ENCODE data around the gene ROCK2. TPM values are rescaled to one million over a fixed set of nuclear protein-coding genes. Genes with fewer than 3 reads are reported as not detected.
A peak's percentile ranks its signal among the peaks of the same experiment; 100 is the strongest.
"Not testable (repeated sequence)": the region's sequence is repeated elsewhere in the genome, so short reads cannot be mapped to it uniquely, and the experiment has no call there.

The ROCK2 gene
- total RNA-seq, 1 experiment from 2014 or later = 64.4 TPM

GRCh38 chr2:11256166-11256565 is 88.3 kb downstream of the ROCK2 start:
- H3K36me3 Mint-ChIP-seq (ENCODE audit: insufficient read depth, unreplicated experiment) = no peaks in the 10 kb centered on the region
- no peak overlapping the region for H3K4me3 ChIP-seq (ENCODE audit: low read depth, low read length)
- H3K27ac Mint-ChIP-seq (ENCODE audit: unreplicated experiment) = no peak overlapping the region
- no peak for DNase-seq
- no peak overlapping the region for H3K4me3 Mint-ChIP-seq (ENCODE audit: unreplicated experiment)
- H3K4me1 Mint-ChIP-seq (ENCODE audit: low read depth, unreplicated experiment) = no peaks in the 10 kb centered on the region
- intact Hi-C loops (cut with micrococcal nuclease; ENCODE audit: unreplicated experiment) = no loop called here
- H3K9me3 Mint-ChIP-seq (ENCODE audit: unreplicated experiment) = no peaks in the 10 kb centered on the region
- BruUV-seq (replicated peaks) = no TSS peak
- H3K36me3 ChIP-seq (ENCODE audit: control insufficient read depth, insufficient read depth, low read length) = no peaks in the 10 kb centered on the region
- ChIA-PET POLR2A (no interaction called here), CTCF (no interaction called here)
- H3K9me3 ChIP-seq = no peaks in the 10 kb centered on the region
- H3K27me3 ChIP-seq (replicated peaks; ENCODE audit: control insufficient read depth, insufficient read depth, low read length) = no peaks in the 10 kb centered on the region
- no peak for TF ChIP-seq CTCF (IDR thresholded peaks at IDR 0.05; ENCODE audit: insufficient read depth in 1 of 2, low read depth in 1 of 2, low read length in 1 of 2, severe bottlenecking in 1 of 2, unreplicated experiment in 1 of 2)
- H3K4me1 ChIP-seq = peaks cover 6% of the 10 kb centered on the region; the same call in 1 of the 2 replicates
- H3K27me3 Mint-ChIP-seq (ENCODE audit: insufficient read depth, unreplicated experiment) = no peaks in the 10 kb centered on the region

DNA sequence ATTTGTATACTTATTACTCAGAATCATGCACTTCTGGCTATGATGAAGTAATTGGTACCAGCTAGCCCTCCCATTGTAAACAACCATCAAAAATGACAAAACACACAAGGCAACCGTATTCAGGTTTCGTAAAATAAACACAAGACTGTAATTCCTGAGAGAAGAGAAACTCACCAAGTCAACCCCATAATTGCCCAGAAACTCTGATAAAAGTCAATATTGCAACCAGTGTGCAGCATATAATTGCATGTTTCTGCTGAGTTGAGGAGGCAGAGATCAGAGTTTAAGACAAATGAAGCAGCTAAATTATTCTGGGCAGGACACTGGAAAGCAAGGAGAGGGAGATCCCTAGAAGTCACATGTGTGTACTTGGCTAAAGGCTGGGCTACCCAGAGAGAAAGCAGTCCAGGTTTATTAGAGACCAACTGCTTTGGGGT is 90.3 kb downstream of the ROCK2 start:
- Mint-ChIP-seq H3K4me1 (ENCODE audit: low read depth, unreplicated experiment) (no peaks in the 10 kb centered on the region), H3K27ac (ENCODE audit: unreplicated experiment) (peak overlapping the region; percentile 9), H3K27me3 (ENCODE audit: insufficient read depth, unreplicated experiment) (no peaks in the 10 kb centered on the region), H3K9me3 (ENCODE audit: unreplicated experiment) (no peaks in the 10 kb centered on the region), H3K4me3 (ENCODE audit: unreplicated experiment) (no peak overlapping the region), H3K36me3 (ENCODE audit: insufficient read depth, unreplicated experiment) (no peaks in the 10 kb centered on the region)
- no peaks in the 10 kb centered on the region for H3K9me3 ChIP-seq
- BruUV-seq (replicated peaks) = no TSS peak
- H3K27me3 ChIP-seq (replicated peaks; ENCODE audit: control insufficient read depth, insufficient read depth, low read length) = no peaks in the 10 kb centered on the region
- peak in 1 of 2 experiments; percentile 48 for DNase-seq
- intact Hi-C loops (cut with micrococcal nuclease; ENCODE audit: unreplicated experiment) = no loop called here
- H3K4me3 ChIP-seq (ENCODE audit: low read depth, low read length) = no peak overlapping the region
- no peak for TF ChIP-seq CTCF (IDR thresholded peaks at IDR 0.05; ENCODE audit: insufficient read depth in 1 of 2, low read depth in 1 of 2, low read length in 1 of 2, severe bottlenecking in 1 of 2, unreplicated experiment in 1 of 2)
- H3K4me1 ChIP-seq = peaks cover 6% of the 10 kb centered on the region; the same call in 1 of the 2 replicates
- H3K36me3 ChIP-seq (ENCODE audit: control insufficient read depth, insufficient read depth, low read length) = no peaks in the 10 kb centered on the region
- CTCF ChIA-PET = no interaction called here
- POLR2A ChIA-PET = no interaction called here

- intact Hi-C loops (cut with micrococcal nuclease; ENCODE audit: unreplicated experiment); H3K9me3 ChIP-seq; H3K27me3 ChIP-seq (replicated peaks; ENCODE audit: control insufficient read depth, insufficient read depth, low read length); BruUV-seq (replicated peaks); H3K4me1 ChIP-seq; POLR2A ChIA-PET; H3K9me3 Mint-ChIP-seq (ENCODE audit: unreplicated experiment); CTCF ChIA-PET; H3K27ac Mint-ChIP-seq (ENCODE audit: unreplicated experiment); H3K4me3 ChIP-seq (ENCODE audit: low read depth, low read length); H3K36me3 ChIP-seq (ENCODE audit: control insufficient read depth, insufficient read depth, low read length); DNase-seq; H3K27me3 Mint-ChIP-seq (ENCODE audit: insufficient read depth, unreplicated experiment); H3K4me3 Mint-ChIP-seq (ENCODE audit: unreplicated experiment); H3K4me1 Mint-ChIP-seq (ENCODE audit: low read depth, unreplicated experiment); H3K36me3 Mint-ChIP-seq (ENCODE audit: insufficient read depth, unreplicated experiment): not testable (repeated sequence)
Observed at GRCh38 chr2:11252458-11252857, 92.0 kb downstream of the ROCK2 start.
